ENCODE results near the gene CAMKK1. TPM values are rescaled to one million over a fixed set of nuclear protein-coding genes. Genes with fewer than 3 reads are reported as not detected.

Gene CAMKK1
- total RNA-seq, 1 donor from 2014 or later, result 4.0 TPM

GRCh38 chr17:3887804-3888203 lies 5.0 kb downstream of the CAMKK1 start:
- ATAC-seq (ENCODE audit: poor library complexity), result no peak
- intact Hi-C loops (cut with DNase I), result no loop called here
- no peak for DNase-seq

DNA sequence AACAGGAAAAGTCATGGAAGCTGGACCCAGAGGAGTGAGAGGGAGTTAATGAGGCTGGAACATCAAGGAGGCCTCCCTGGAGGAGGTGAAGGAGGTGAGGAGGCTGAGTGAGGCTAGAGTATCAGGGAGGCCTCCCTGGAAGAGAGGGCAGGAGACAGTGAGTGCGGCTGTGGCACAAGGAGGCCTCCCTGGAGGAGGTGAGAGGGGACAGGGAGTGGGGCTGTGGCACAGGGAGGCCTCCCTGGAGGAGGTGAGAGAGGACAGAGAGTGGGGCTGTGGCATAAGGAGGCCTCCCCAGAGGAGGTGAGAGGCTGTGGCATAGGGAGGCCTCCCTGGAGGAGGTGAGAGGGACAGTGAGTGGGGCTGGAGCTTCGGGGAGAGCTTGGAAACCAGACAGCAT lies 5.5 kb downstream of the CAMKK1 start:
- intact Hi-C loops (cut with DNase I), result no loop called here
- no peak for ATAC-seq (ENCODE audit: poor library complexity)
- no peak for DNase-seq

GRCh38 chr17:3886776-3887175 lies 6.1 kb downstream of the CAMKK1 start:
- DNase-seq (peak; percentile 66), ATAC-seq (ENCODE audit: poor library complexity) (peak; percentile 19)
- intact Hi-C loops (cut with DNase I), result no loop called here

DNA sequence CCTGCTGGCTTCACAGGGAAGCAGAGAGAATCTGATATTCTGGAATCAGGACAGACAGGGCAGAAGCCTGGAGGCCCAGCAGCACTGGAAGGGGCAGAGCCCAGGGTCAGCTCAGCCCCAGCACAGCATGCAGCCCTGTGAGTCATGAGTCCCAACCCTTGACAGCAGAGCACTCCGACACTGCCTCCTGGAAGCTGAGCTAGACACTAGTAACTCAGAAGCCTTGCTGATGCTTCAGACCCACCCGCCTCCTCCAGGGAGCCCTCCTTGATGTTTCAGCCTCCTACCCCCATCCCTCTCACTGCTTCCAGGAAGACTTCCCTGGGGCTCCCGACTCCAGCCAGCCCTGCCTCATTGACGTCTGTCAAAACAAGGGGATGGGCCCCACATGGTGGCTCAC lies 6.9 kb downstream of the CAMKK1 start:
- ATAC-seq (ENCODE audit: poor library complexity) (no peak), DNase-seq (no peak)
- intact Hi-C loops (cut with DNase I), result no loop called here

GRCh38 chr17:3885271-3885670 lies 7.6 kb downstream of the CAMKK1 start:
- no peak for ATAC-seq (ENCODE audit: poor library complexity)
- intact Hi-C loops (cut with DNase I), result no loop called here

GRCh38 chr17:3884188-3884587 lies 8.7 kb downstream of the CAMKK1 start:
- no peak for DNase-seq
- intact Hi-C loops (cut with DNase I), result no loop called here
- no peak for ATAC-seq (ENCODE audit: poor library complexity)

More at GRCh38 chr17:3885271-3885670, 7.6 kb downstream of the CAMKK1 start:
- no peak for DNase-seq

GRCh38 chr17:3882276-3882675 lies 10.6 kb downstream of the CAMKK1 start:
- intact Hi-C loops (cut with DNase I), result no loop called here
- no peak for DNase-seq
- no peak for ATAC-seq (ENCODE audit: poor library complexity)

- intact Hi-C loops (cut with DNase I), result no loop called here
- no peak for DNase-seq
- ATAC-seq (ENCODE audit: poor library complexity), result no peak
Measured at GRCh38 chr17:3880983-3881382, 11.9 kb downstream of the CAMKK1 start.

DNA sequence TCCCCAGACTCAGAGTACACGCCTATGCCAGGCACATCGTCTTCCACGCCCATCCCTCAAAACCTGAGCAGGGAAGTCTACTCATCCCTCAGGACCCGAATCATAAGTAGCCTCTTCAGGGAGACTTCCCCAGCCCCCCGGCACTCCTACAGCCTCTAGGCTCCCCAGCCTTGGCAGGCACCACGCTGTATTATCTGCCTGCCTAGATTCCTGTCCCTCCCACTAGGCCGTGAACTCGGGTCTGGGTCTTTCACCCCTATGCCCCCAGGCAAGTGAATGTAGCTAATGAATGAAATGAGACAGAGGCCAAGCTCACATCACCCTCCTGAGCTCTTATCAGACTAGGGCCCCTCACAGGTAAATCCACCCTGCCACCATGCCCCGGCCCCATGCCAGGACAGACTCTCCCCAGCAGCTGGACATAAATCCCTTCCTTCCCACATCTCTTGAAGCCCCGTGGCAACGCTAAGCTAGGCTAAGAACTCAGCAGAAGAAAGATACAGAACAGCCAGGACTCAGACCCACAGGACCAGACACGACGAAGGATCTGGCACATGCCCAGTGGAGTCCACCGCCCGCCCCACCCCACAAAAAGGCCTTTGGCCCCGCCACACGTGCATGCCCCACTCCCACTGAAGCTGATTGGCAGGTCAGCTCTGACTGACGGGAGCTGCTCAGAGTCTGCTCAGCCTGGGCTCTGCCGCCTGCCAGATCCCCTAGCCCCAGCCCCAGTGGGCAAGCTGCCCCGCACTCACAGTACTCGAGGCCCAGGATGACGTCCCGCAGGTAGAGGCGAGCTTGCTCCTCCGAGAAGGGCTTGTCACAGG lies 13.0 kb downstream of the CAMKK1 start:
- DNase-seq (no peak), ATAC-seq (ENCODE audit: poor library complexity) (peak; percentile 51)
- intact Hi-C loops (cut with DNase I), result no loop called here

DNA sequence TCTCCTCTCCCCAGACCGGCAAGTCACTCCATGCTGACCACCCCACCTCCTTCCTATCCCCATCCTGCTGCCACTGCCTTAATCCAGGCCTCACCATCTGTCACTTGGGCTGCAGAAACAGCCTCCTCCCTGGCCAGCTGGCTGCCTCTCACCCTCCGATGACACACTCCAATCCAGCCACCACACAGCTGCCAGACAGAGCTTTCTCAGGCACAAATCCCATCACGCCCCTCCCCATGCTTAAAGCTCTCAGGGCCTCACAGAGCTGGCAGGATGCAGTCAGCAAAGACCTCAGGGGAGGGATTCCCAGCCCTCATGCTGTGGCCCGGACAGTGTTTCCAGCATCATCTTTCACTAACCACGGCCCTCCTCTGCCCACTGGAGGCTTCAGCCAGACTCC lies 13.7 kb downstream of the CAMKK1 start:
- peak; percentile 59 for DNase-seq
- ATAC-seq (ENCODE audit: poor library complexity), result peak; percentile 66
- intact Hi-C loops (cut with DNase I), result no loop called here

DNA sequence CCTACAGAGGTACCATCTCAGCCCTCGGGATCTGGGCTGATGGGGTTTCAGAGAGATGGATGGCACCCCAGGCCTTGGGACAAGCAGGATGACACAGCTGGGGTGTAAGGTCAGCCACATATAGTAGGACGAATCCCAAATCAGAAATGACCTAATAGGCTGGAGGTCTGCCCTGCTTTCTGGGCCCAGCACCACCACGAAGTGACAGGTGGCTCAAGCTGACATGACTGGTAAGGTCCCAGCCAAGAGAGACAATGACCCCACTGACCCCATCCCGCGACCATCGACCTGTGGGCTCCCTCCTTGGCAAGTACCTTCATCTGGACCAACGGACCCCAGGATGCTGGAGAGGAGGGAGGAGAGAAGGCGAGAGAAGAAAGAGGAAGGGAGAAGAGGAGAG lies 15.6 kb downstream of the CAMKK1 start:
- DNase-seq (no peak), ATAC-seq (ENCODE audit: poor library complexity) (no peak)
- intact Hi-C loops (cut with DNase I), result no loop called here

- ATAC-seq (ENCODE audit: poor library complexity), result no peak
- intact Hi-C loops (cut with DNase I), result no loop called here
- DNase-seq, result no peak
Measured at GRCh38 chr17:3875317-3875716, 17.5 kb downstream of the CAMKK1 start.

GRCh38 chr17:3873862-3874261 lies 19.0 kb downstream of the CAMKK1 start:
- no peak for DNase-seq
- ATAC-seq (ENCODE audit: poor library complexity), result no peak
- intact Hi-C loops (cut with DNase I), result no loop called here

- no peak for ATAC-seq (ENCODE audit: poor library complexity)
- peak; percentile 59 for DNase-seq
- intact Hi-C loops (cut with DNase I), result no loop called here
Measured at GRCh38 chr17:3870871-3871306, 22.0 kb downstream of the CAMKK1 start.

DNA sequence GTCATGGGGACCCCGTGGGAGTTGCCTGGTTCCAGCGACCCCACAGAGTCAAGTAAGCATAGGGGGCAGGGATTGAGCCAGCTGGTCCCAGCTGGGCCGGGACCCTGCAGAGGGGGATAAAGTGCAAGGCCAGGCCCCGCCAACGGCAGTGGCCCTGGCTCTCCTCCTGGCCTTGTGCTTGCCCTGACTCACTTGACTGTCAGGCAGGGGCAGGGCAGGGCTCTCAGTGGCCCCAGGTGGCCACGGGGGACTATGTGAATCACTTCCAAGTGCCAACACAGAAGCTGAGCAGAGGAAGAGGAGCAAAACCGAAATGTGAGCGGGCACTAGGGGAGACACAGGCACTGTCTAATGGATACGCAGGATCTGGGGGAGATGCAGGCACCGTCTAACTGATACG lies 25.2 kb downstream of the CAMKK1 start:
- intact Hi-C loops (cut with DNase I), result loop anchor here (5.0 to 10.0 kb wide), 2 partner anchors 45 to 137 kb away; no protein-coding TSS in a partner anchor
- no peak for DNase-seq

GRCh38 chr17:3867106-3867505 lies 25.7 kb downstream of the CAMKK1 start:
- ATAC-seq (ENCODE audit: poor library complexity) (no peak), DNase-seq (no peak)
- intact Hi-C loops (cut with DNase I), result loop anchor here (5.0 to 10.0 kb wide), 2 partner anchors 45 to 138 kb away; no protein-coding TSS in a partner anchor

More for the DNA sequence above, 25.2 kb downstream of the CAMKK1 start:
- no peak for ATAC-seq (ENCODE audit: poor library complexity)

DNA sequence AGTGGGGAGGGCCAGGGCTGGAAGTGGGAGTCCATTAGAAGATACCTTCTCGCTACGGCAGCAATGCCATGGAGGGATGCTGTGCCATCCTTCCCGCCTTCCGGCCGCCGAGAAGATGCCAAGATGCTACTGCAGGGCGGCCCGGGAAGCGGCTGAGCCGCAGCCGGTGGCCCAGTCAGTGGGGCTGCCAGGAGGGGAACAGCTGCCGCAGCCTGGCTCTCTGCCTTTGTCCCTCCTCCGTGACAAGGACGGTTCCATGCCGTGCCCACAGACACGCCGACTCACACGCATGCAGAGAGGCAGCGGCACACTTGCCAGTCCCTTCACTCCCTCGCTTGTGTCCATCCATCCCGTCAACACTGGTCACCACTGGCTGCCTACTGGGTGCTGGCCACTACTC lies 26.6 kb downstream of the CAMKK1 start:
- DNase-seq, result no peak
- no peak for ATAC-seq (ENCODE audit: poor library complexity)
- intact Hi-C loops (cut with DNase I), result loop anchor here (5.0 to 10.0 kb wide), 2 partner anchors 46 to 139 kb away; no protein-coding TSS in a partner anchor

- DNase-seq (no peak), ATAC-seq (ENCODE audit: poor library complexity) (peak; percentile 60)
- intact Hi-C loops (cut with DNase I), result loop anchor here (5.0 to 10.0 kb wide), 2 partner anchors 47 to 140 kb away; no protein-coding TSS in a partner anchor
Measured at GRCh38 chr17:3865176-3865575, 27.7 kb downstream of the CAMKK1 start.

- intact Hi-C loops (cut with DNase I), result loop anchor here (10.0 kb wide), 1 partner anchor 140 kb away; no protein-coding TSS in a partner anchor
- DNase-seq, result no peak
- ATAC-seq (ENCODE audit: poor library complexity), result no peak
Measured at GRCh38 chr17:3864534-3864933, 28.3 kb downstream of the CAMKK1 start.
